Measurements from ENCODE around the gene DHRS12. TPM values are rescaled to one million over a fixed set of nuclear protein-coding genes. Genes with fewer than 3 reads are reported as not detected.

The DHRS12 gene
- total RNA-seq, 4 donors from 2014 or later = 4.7 to 11.3 (median 7.9) TPM

GRCh38 chr13:51747438-51748434 is 56.2 kb downstream of the DHRS12 start:
- TF ChIP-seq CTCF (IDR thresholded peaks at IDR 0.05) (no peak), POLR2A (IDR thresholded peaks at IDR 0.05) (no peak)
- Histone ChIP-seq H3K27ac (peak overlapping the region in 1 of 4 donors; percentile 2), H3K4me1 (peaks cover 0 to 7% (median 0%) of the 10 kb centered on the region in 3 donors), H3K9me3 (peaks cover 0 to 16% (median 15%) of the 10 kb centered on the region in 3 donors), H3K27me3 (no peaks in the 10 kb centered on the region), H3K36me3 (peaks cover 0 to 83% (median 2%) of the 10 kb centered on the region in 3 donors), H3K4me3 (no peak overlapping the region)
- 93 to 96% methylated on average over 9 of the region's 9 CpGs for WGBS, 2 donors
- DNase-seq = no peak
- intact Hi-C loops (cut with DNase I) = no loop called here

GRCh38 chr13:51746802-51747201 is 57.2 kb downstream of the DHRS12 start:
- 75 to 93% methylated on average over 2 of the region's 2 CpGs for WGBS, 2 donors
- DNase-seq = no peak

GRCh38 chr13:51745243-51745642 is 58.7 kb downstream of the DHRS12 start:
- no peaks in the 10 kb centered on the region for H3K27me3 ChIP-seq
- H3K36me3 ChIP-seq = peaks cover 0 to 80% (median 0%) of the 10 kb centered on the region in 3 donors
- 89 to 92% methylated on average over 2 of the region's 2 CpGs for WGBS, 2 donors
- no peak overlapping the region for H3K27ac ChIP-seq
- TF ChIP-seq POLR2A (IDR thresholded peaks at IDR 0.05) = no peak
- no peak for TF ChIP-seq CTCF (IDR thresholded peaks at IDR 0.05)
- H3K4me3 ChIP-seq = no peak overlapping the region
- peaks cover 0 to 17% (median 2%) of the 10 kb centered on the region in 3 donors for H3K4me1 ChIP-seq
- intact Hi-C loops (cut with DNase I) = no loop called here
- H3K9me3 ChIP-seq = peaks cover 0 to 16% (median 15%) of the 10 kb centered on the region in 3 donors
- DNase-seq = no peak

More at GRCh38 chr13:51746802-51747201, 57.2 kb downstream of the DHRS12 start:
- Histone ChIP-seq H3K4me3 (no peak overlapping the region), H3K4me1 (peaks cover 0 to 7% (median 0%) of the 10 kb centered on the region in 3 donors), H3K9me3 (peaks cover 0 to 16% (median 15%) of the 10 kb centered on the region in 3 donors), H3K27me3 (no peaks in the 10 kb centered on the region), H3K36me3 (peaks cover 0 to 80% (median 0%) of the 10 kb centered on the region in 3 donors), H3K27ac (no peak overlapping the region)
- intact Hi-C loops (cut with DNase I) = no loop called here
- TF ChIP-seq POLR2A (IDR thresholded peaks at IDR 0.05) (no peak), CTCF (IDR thresholded peaks at IDR 0.05) (no peak)

- H3K9me3 ChIP-seq = peaks cover 0 to 5% (median 0%) of the 10 kb centered on the region in 3 donors
- whole genome bisulfite sequencing, 2 donors = 98 to 100% methylated on average over 2 of the region's 2 CpGs
- DNase-seq = no peak
- H3K36me3 ChIP-seq = peaks cover 0 to 81% (median 0%) of the 10 kb centered on the region in 3 donors
- intact Hi-C loops (cut with DNase I) = no loop called here
- no peaks in the 10 kb centered on the region for H3K27me3 ChIP-seq
- no peak overlapping the region for H3K27ac ChIP-seq
- H3K4me1 ChIP-seq = peaks cover 0 to 32% (median 2%) of the 10 kb centered on the region in 3 donors
- no peak overlapping the region for H3K4me3 ChIP-seq
- TF ChIP-seq CTCF (IDR thresholded peaks at IDR 0.05) (no peak), POLR2A (IDR thresholded peaks at IDR 0.05) (no peak)
Observed at GRCh38 chr13:51742611-51743010, 61.4 kb downstream of the DHRS12 start.

- Histone ChIP-seq H3K27me3 (no peaks in the 10 kb centered on the region), H3K27ac (no peak overlapping the region), H3K9me3 (no peaks in the 10 kb centered on the region), H3K36me3 (peaks cover 0 to 76% (median 0%) of the 10 kb centered on the region in 3 donors), H3K4me3 (no peak overlapping the region), H3K4me1 (peaks cover 0 to 32% (median 2%) of the 10 kb centered on the region in 3 donors)
- intact Hi-C loops (cut with DNase I) = no loop called here
- no peak for TF ChIP-seq POLR2A (IDR thresholded peaks at IDR 0.05)
- no peak for TF ChIP-seq CTCF (IDR thresholded peaks at IDR 0.05)
- WGBS, 2 donors = 93 to 94% methylated on average over 2 of the region's 2 CpGs
- no peak for DNase-seq
Observed at GRCh38 chr13:51742031-51742430, 61.9 kb downstream of the DHRS12 start.
